Activated T-helper 1 cell treated with anti-CD3 and anti-CD28 coated beads, Interleukin-12 subunit alpha, Interleukin-12 subunit beta, Interleukin-2, Interleukin-4 antibody, amounts not matched to agents 30 ng/mL and 10 ng/mL and 1 ng/mL, durations not matched to agents 14 hours and 24 hours and 36 hours (primary cell): ENCODE data around the gene HNRNPD. TPM values are rescaled to one million over a fixed set of nuclear protein-coding genes. Genes with fewer than 3 reads are reported as not detected.
"Not testable (repeated sequence)": the region's sequence is repeated elsewhere in the genome, so short reads cannot be mapped to it uniquely, and the experiment has no call there.

Experiments used
- DNase-seq: peaks from one replicate; pipeline ENCODE4 v3.0.0; 2021; ENCODE audit warnings: low spot score
- H3K27ac Mint-ChIP-seq: one replicate; pipeline ENCODE4 v1.8.0; 2021; ENCODE audit warnings: mild to moderate bottlenecking, mixed read lengths
- H3K27me3 Mint-ChIP-seq: one replicate; pipeline ENCODE4 v1.8.0; 2022; ENCODE audit warnings: mild to moderate bottlenecking, moderate library complexity, mixed read lengths; ENCODE audit not compliant: insufficient read depth
- H3K36me3 Mint-ChIP-seq: one replicate; pipeline ENCODE4 v1.8.0; 2021; ENCODE audit warnings: low read depth, mixed read lengths
- H3K4me1 Mint-ChIP-seq: one replicate; pipeline ENCODE4 v1.8.0; 2021; ENCODE audit warnings: low read depth, mixed read lengths
- H3K4me3 Mint-ChIP-seq: one replicate; pipeline ENCODE4 v1.8.0; 2021; ENCODE audit warnings: mild to moderate bottlenecking, moderate library complexity, mixed read lengths
- H3K9me3 Mint-ChIP-seq: one replicate; pipeline ENCODE4 v1.8.0; 2021; ENCODE audit warnings: mixed read lengths
- intact Hi-C: fragments of 100-400 bp; cut with micrococcal nuclease; formaldehyde crosslinking; loops from one replicate; pipeline ENCODE4 v1.15.1; 2024
- total RNA-seq: library from RNA; stranded (reverse); gene quantifications from 2 replicates; pipeline ENCODE4 v1.2.3, GENCODE V29; 2022

Gene HNRNPD
- total RNA-seq, 1 donor from 2014 or later = 434 TPM

DNA sequence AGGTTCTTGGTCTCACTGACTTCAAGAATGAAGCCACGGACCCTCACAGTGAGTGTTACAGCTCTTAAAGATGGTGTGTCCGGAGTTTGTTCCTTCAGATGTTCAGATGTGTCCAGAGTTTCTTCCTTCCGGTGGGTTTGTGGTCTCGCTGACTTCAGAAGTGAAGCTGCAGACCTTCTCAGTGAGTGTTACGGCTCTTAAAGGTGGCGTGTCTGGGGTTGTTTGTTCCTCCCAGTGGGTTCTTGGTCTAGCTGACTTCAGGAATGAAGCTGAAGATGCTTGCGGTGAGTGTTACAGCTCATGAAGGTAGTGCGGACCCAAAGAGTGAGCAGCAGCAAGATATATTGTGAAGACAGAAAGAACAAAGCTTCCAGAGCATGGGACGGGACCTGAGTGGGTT lies 40.1 kb downstream of the HNRNPD start:
- H3K9me3 Mint-ChIP-seq = peaks cover 11% of the 10 kb centered on the region
- peaks cover 18% of the 10 kb centered on the region for H3K27me3 Mint-ChIP-seq
- H3K4me1 Mint-ChIP-seq, intact Hi-C loops, H3K4me3 Mint-ChIP-seq, H3K27ac Mint-ChIP-seq, DNase-seq, H3K36me3 Mint-ChIP-seq: not testable (repeated sequence)

DNA sequence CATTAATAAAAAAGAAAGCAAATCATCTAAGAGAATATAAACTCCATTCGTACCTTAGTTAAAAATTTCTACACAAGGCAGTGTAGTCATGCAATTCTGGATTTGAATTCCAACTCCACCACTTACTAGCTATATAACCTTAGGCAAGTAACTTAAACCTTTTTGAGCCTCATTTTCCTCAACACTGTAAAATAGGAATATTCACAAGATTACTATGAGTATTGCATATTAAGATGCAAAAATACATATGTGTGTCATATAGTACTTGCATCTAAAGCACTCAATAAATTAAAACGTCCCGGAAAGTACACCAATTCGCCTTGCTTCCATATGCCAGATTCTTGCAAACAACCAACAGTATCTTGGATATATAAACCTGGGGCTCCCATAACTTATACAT lies 42.0 kb downstream of the HNRNPD start:
- Mint-ChIP-seq H3K4me1 (no peaks in the 10 kb centered on the region), H3K4me3 (no peak overlapping the region), H3K36me3 (no peaks in the 10 kb centered on the region), H3K9me3 (peaks cover 11% of the 10 kb centered on the region), H3K27me3 (peaks cover 18% of the 10 kb centered on the region), H3K27ac (no peak overlapping the region)
- DNase-seq = no peak
- intact Hi-C loops = no loop called here

DNA sequence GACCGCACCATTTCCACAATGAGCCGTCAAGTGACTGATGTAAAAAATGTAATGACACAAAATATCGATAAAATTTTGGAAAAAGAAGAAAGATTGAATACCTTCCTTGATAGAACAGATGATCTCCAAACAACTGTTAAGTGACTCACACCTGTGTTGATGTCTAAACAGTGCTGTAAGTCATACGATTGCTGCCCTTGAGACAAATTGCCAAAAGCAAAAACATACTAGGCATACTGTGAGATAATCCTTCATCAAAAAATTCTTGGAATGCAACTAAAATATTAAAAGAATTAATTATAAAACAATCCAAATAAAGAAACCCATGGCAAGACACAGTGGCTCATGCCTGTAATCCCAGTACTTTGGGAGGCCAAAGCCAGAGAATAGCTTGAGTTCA lies 53.4 kb downstream of the HNRNPD start:
- H3K27ac Mint-ChIP-seq = no peak overlapping the region
- no peak overlapping the region for H3K4me3 Mint-ChIP-seq
- no peak for DNase-seq
- no peaks in the 10 kb centered on the region for H3K4me1 Mint-ChIP-seq
- peaks cover 5% of the 10 kb centered on the region for H3K27me3 Mint-ChIP-seq
- H3K9me3 Mint-ChIP-seq = no peaks in the 10 kb centered on the region
- intact Hi-C loops = no loop called here
- H3K36me3 Mint-ChIP-seq = no peaks in the 10 kb centered on the region

DNA sequence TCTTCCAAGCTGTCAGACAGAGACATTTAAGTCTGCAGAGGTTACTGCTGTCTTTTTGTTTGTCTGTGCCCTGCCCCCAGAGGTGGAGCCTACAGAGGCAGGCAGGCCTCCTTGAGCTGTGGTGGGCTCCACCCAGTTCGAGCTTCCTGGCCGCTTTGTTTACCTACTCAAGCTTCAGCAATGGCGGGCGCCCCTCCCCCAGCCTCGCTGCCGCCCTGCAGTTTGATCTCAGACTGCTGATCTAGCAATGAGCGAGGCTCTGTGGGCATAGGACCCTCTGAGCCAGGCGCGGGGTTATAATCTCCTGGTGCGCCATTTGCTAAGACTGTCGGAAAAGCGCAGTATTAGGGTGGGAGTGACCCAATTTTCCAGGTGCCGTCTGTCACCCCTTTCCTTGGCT lies 70.7 kb downstream of the HNRNPD start:
- DNase-seq, H3K27ac Mint-ChIP-seq, H3K4me3 Mint-ChIP-seq, H3K36me3 Mint-ChIP-seq, H3K4me1 Mint-ChIP-seq, H3K9me3 Mint-ChIP-seq, intact Hi-C loops: not testable (repeated sequence)
- H3K27me3 Mint-ChIP-seq = peaks cover 13% of the 10 kb centered on the region

Other genes starting within 250 kb of the HNRNPD start
- 498 and 514 TPM in 2 replicates for gene HNRNPDL, start 56.5 kb upstream of the HNRNPD start, total RNA-seq
- gene ENOPH1, start 56.6 kb upstream of the HNRNPD start, total RNA-seq = 60.8 and 61.5 TPM in 2 replicates
- gene TMEM150C, start 188.0 kb upstream of the HNRNPD start, total RNA-seq = not detected in 2 replicates